ENCODE measurements around the gene NGEF. TPM values are rescaled to one million over a fixed set of nuclear protein-coding genes. Genes with fewer than 3 reads are reported as not detected.

NGEF gene
- polyA plus RNA-seq, 1 of the 3 experiments (the other 2 are of a cell fraction): 1.4 TPM

DNA sequence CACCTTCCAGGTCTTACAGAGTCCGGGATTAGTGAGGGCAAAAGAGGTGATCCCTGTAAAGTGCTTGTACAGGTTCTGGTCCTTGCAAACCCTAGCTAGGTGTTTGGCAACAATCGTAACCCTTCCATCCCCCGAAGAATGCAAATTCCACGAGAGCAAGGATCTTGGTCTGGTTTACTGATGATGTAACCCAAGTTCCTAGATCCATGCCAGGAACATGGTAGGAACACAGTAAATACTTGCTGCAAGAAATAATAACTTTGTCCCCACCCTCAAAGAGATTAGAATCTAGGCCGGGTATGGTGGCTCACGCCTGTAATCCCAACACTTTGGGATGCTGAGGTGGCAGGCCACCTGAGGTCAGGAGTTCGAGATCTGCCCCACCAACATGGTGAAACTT is 12.7 kb upstream of the NGEF start:
- H4K20me1 ChIP-seq (ENCODE audit: insufficient read depth): no peaks in the 10 kb centered on the region
- no peak for DNase-seq
- no peaks in the 10 kb centered on the region for H3F3A ChIP-seq (replicated peaks; ENCODE audit: insufficient read depth)
- no peak overlapping the region for H3K4me3 ChIP-seq (ENCODE audit: low read depth in 2 of 2, low read length in 1 of 2)
- no peaks in the 10 kb centered on the region for H3K79me2 ChIP-seq (ENCODE audit: insufficient read depth)
- H3K9me2 ChIP-seq: no peaks in the 10 kb centered on the region
- H3K4me1 ChIP-seq (ENCODE audit: control insufficient read depth in 1 of 2, insufficient read depth in 2 of 2, low read depth in 1 of 2, low read length in 1 of 2): no peaks in the 10 kb centered on the region
- H3K27me3 ChIP-seq (ENCODE audit: insufficient read depth): no peaks in the 10 kb centered on the region
- no peak for TF ChIP-seq NRF1 (IDR thresholded peaks at IDR 0.05; ENCODE audit: low read depth, low read length)
- no peak for TF ChIP-seq MEF2A (IDR thresholded peaks at IDR 0.05; ENCODE audit: borderline replicate concordance, low read depth)
- TF ChIP-seq, protein P1, sequence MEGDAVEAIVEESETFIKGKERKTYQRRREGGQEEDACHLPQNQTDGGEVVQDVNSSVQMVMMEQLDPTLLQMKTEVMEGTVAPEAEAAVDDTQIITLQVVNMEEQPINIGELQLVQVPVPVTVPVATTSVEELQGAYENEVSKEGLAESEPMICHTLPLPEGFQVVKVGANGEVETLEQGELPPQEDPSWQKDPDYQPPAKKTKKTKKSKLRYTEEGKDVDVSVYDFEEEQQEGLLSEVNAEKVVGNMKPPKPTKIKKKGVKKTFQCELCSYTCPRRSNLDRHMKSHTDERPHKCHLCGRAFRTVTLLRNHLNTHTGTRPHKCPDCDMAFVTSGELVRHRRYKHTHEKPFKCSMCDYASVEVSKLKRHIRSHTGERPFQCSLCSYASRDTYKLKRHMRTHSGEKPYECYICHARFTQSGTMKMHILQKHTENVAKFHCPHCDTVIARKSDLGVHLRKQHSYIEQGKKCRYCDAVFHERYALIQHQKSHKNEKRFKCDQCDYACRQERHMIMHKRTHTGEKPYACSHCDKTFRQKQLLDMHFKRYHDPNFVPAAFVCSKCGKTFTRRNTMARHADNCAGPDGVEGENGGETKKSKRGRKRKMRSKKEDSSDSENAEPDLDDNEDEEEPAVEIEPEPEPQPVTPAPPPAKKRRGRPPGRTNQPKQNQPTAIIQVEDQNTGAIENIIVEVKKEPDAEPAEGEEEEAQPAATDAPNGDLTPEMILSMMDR (IDR thresholded peaks at IDR 0.05): no peak
- TF ChIP-seq, protein P2, sequence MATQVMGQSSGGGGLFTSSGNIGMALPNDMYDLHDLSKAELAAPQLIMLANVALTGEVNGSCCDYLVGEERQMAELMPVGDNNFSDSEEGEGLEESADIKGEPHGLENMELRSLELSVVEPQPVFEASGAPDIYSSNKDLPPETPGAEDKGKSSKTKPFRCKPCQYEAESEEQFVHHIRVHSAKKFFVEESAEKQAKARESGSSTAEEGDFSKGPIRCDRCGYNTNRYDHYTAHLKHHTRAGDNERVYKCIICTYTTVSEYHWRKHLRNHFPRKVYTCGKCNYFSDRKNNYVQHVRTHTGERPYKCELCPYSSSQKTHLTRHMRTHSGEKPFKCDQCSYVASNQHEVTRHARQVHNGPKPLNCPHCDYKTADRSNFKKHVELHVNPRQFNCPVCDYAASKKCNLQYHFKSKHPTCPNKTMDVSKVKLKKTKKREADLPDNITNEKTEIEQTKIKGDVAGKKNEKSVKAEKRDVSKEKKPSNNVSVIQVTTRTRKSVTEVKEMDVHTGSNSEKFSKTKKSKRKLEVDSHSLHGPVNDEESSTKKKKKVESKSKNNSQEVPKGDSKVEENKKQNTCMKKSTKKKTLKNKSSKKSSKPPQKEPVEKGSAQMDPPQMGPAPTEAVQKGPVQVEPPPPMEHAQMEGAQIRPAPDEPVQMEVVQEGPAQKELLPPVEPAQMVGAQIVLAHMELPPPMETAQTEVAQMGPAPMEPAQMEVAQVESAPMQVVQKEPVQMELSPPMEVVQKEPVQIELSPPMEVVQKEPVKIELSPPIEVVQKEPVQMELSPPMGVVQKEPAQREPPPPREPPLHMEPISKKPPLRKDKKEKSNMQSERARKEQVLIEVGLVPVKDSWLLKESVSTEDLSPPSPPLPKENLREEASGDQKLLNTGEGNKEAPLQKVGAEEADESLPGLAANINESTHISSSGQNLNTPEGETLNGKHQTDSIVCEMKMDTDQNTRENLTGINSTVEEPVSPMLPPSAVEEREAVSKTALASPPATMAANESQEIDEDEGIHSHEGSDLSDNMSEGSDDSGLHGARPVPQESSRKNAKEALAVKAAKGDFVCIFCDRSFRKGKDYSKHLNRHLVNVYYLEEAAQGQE (IDR thresholded peaks at IDR 0.05; ENCODE audit: low read depth, low read length): no peak
- no peak for TF ChIP-seq JUND (IDR thresholded peaks at IDR 0.05)
- TF ChIP-seq GATA2 (CRISPR knock-in tag; IDR thresholded peaks at IDR 0.05): no peak
- TF ChIP-seq RCOR1 (IDR thresholded peaks at IDR 0.05; ENCODE audit: low read length): no peak
- no peak for TF ChIP-seq FOXJ3 (CRISPR knock-in tag; IDR thresholded peaks at IDR 0.05)
- TF ChIP-seq POLR2AphosphoS5 (IDR thresholded peaks at IDR 0.05; ENCODE audit: low read depth, low read length): no peak
- TF ChIP-seq SMC3 (IDR thresholded peaks at IDR 0.05; ENCODE audit: low read depth, low read length): no peak
- no peak overlapping the region for H3K27ac ChIP-seq (ENCODE audit: low read depth in 2 of 2, low read length in 1 of 2)
- no peak overlapping the region for H2AFZ ChIP-seq (ENCODE audit: low read depth)
- ChIA-PET POLR2A (no interaction called here), CTCF (interaction anchor here (1.1 to 1.2 kb wide), 2 partner anchors 29 to 100 kb away, joined by 3 read pairs; no protein-coding TSS in a partner anchor)
- no peak overlapping the region for H3K9ac ChIP-seq
- no peaks in the 10 kb centered on the region for H3K36me3 ChIP-seq (replicated peaks in 1 of 2; ENCODE audit: control insufficient read depth in 1 of 2, insufficient read depth in 2 of 2, low read length in 1 of 2)
- H3K4me2 ChIP-seq: no peak overlapping the region
- whole genome bisulfite sequencing (ENCODE audit: low lambda C conversion rate): 85% methylated on average over 7 of the region's 7 CpGs
- no peaks in the 10 kb centered on the region for H3K9me3 ChIP-seq

DNA sequence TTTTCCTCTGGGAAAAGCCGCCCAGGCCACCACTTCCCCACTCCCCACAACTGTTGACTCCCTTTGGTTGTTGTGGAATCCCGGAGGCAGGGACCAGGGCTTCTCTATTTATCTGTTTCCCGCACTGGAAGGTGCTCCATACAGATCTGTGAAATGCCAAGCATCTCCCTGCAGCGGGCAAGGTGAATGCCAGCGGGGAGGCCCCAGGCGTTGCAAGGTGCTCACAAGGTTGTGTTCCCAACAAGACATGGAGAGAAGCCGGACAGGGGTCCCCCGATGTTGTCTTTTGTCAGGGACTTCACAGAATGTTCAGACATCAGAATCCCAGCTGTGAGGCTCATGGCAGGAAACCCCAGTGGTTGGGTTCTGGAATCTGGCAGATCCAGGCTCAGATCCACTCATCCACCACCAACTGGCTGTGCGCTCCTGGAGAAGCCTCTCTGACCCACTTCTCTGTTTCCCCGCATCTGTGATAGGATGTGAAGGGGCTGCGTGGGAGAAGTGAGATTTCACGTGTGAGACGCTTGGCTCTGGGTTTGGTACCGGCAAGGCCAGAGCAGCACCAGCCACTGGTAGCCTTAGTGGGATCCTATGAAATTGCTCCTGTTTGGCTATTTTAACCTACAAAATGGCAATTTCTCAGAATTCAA is 10.8 kb upstream of the NGEF start:
- Histone ChIP-seq H3F3A (replicated peaks; ENCODE audit: insufficient read depth) (no peaks in the 10 kb centered on the region), H4K20me1 (ENCODE audit: insufficient read depth) (no peaks in the 10 kb centered on the region), H3K27me3 (ENCODE audit: insufficient read depth) (no peaks in the 10 kb centered on the region), H3K4me2 (no peak overlapping the region), H3K9me2 (no peaks in the 10 kb centered on the region), H3K27ac (ENCODE audit: low read depth in 2 of 2, low read length in 1 of 2) (no peak overlapping the region), H3K9me3 (no peaks in the 10 kb centered on the region), H3K9ac (no peak overlapping the region), H2AFZ (ENCODE audit: low read depth) (no peak overlapping the region), H3K36me3 (replicated peaks in 1 of 2; ENCODE audit: control insufficient read depth in 1 of 2, insufficient read depth in 2 of 2, low read length in 1 of 2) (no peaks in the 10 kb centered on the region), H3K79me2 (ENCODE audit: insufficient read depth) (no peaks in the 10 kb centered on the region), H3K4me3 (ENCODE audit: low read depth in 2 of 2, low read length in 1 of 2) (no peak overlapping the region), H3K4me1 (ENCODE audit: control insufficient read depth in 1 of 2, insufficient read depth in 2 of 2, low read depth in 1 of 2, low read length in 1 of 2) (no peaks in the 10 kb centered on the region)
- no peak for DNase-seq
- ChIA-PET POLR2A (no interaction called here), CTCF (no interaction called here)
- 92% methylated on average over 9 of the region's 14 CpGs for WGBS (ENCODE audit: low lambda C conversion rate)
- no peak for TF ChIP-seq ELF1 (IDR thresholded peaks at IDR 0.05)
